HEK293 (cell line): ENCODE results near the gene PABPN1L.

ENCODE experiments used
- BCL11A ChIP-seq: fragments of 450-650 bp; formaldehyde crosslinking; IDR thresholded peaks from 2 replicates; pipeline ENCODE4 v1.5.1; 2016; ENCODE audit warnings: low read depth, missing biosample characterization, missing genetic modification characterization
- KLF7 ChIP-seq: fragments of 450-650 bp; formaldehyde crosslinking; IDR thresholded peaks from 2 replicates; pipeline ENCODE4 v1.5.1; 2016; ENCODE audit warnings: missing biosample characterization, missing genetic modification characterization, borderline replicate concordance
- YY1 ChIP-seq: fragments of 450-650 bp; formaldehyde crosslinking; IDR thresholded peaks from 2 replicates; pipeline ENCODE4 v1.5.1; 2018; ENCODE audit warnings: missing biosample characterization, missing genetic modification characterization
- ZNF324 ChIP-seq: fragments of 450-650 bp; formaldehyde crosslinking; IDR thresholded peaks from 2 replicates; pipeline ENCODE4 v1.5.1; 2016; ENCODE audit warnings: missing biosample characterization, missing genetic modification characterization
- ZNF558 ChIP-seq: fragments of 450-650 bp; formaldehyde crosslinking; IDR thresholded peaks from 2 replicates; pipeline ENCODE4 v1.5.1; 2016; ENCODE audit warnings: missing biosample characterization, missing genetic modification characterization
- ZNF596 ChIP-seq: fragments of 450-650 bp; IDR thresholded peaks from 2 replicates; pipeline ENCODE4 v1.5.0; 2018; ENCODE audit warnings: missing biosample characterization, mild to moderate bottlenecking, missing genetic modification characterization, moderate library complexity
- ZNF785 ChIP-seq: fragments of 450-650 bp; formaldehyde crosslinking; IDR thresholded peaks from 2 replicates; pipeline ENCODE4 v1.5.1; 2016; ENCODE audit warnings: missing biosample characterization, missing genetic modification characterization
- ZNF830 ChIP-seq: fragments of 450-650 bp; IDR thresholded peaks from 2 replicates; pipeline ENCODE4 v1.5.0; 2018; ENCODE audit warnings: missing biosample characterization, missing genetic modification characterization, low read depth, mild to moderate bottlenecking, moderate library complexity
- TF ChIP-seq, protein P1 (sequence below): fragments of 450-650 bp; formaldehyde crosslinking; IDR thresholded peaks from 2 replicates; pipeline ENCODE4 v1.5.1; 2016; ENCODE audit warnings: missing biosample characterization, missing genetic modification characterization

- TF ChIP-seq, protein P1, sequence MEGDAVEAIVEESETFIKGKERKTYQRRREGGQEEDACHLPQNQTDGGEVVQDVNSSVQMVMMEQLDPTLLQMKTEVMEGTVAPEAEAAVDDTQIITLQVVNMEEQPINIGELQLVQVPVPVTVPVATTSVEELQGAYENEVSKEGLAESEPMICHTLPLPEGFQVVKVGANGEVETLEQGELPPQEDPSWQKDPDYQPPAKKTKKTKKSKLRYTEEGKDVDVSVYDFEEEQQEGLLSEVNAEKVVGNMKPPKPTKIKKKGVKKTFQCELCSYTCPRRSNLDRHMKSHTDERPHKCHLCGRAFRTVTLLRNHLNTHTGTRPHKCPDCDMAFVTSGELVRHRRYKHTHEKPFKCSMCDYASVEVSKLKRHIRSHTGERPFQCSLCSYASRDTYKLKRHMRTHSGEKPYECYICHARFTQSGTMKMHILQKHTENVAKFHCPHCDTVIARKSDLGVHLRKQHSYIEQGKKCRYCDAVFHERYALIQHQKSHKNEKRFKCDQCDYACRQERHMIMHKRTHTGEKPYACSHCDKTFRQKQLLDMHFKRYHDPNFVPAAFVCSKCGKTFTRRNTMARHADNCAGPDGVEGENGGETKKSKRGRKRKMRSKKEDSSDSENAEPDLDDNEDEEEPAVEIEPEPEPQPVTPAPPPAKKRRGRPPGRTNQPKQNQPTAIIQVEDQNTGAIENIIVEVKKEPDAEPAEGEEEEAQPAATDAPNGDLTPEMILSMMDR = no peak
- TF ChIP-seq ZNF324 (tag by site-specific recombination) (no peak), ZNF785 (no peak), YY1 (no peak), ZNF558 (tag by site-specific recombination) (no peak), BCL11A (tag by site-specific recombination) (no peak), KLF7 (tag by site-specific recombination) (no peak), ZNF596 (tag by site-specific recombination) (no peak), ZNF830 (no peak)
Observed at GRCh38 chr16:88884569-88885271, 18.3 kb upstream of the PABPN1L start.
